Measurements from ENCODE around the gene PDE6C.

The PDE6C gene

GRCh38 chr10:93702210-93703001, 90.1 kb downstream of the PDE6C start, which contains the start of gene FRA10AC1:
Gene FRA10AC1 (minus strand): TSS chr10:93702592. CDS start chr10:93700106, 2,486 bp downstream.
- peak; percentile 95 for DNase-seq (ENCODE audit: low read depth, low spot score)

GRCh38 chr10:93703066-93703465, 90.7 kb downstream of the PDE6C start:
- no peak for DNase-seq (ENCODE audit: low read depth, low spot score)

- DNase-seq (ENCODE audit: low read depth, low spot score), result no peak
These were observed 91.5 kb downstream of the PDE6C start for GRCh38 chr10:93703841-93704240.

- no peak for DNase-seq (ENCODE audit: low read depth, low spot score)
These were observed 92.1 kb downstream of the PDE6C start for GRCh38 chr10:93704451-93704850.

- DNase-seq (ENCODE audit: low read depth, low spot score), result no peak
These were observed 95.3 kb downstream of the PDE6C start for GRCh38 chr10:93707623-93708022.

GRCh38 chr10:93710333-93710909, 98.1 kb downstream of the PDE6C start:
- DNase-seq (ENCODE audit: low read depth, low spot score), result no peak

GRCh38 chr10:93711891-93712290, 99.6 kb downstream of the PDE6C start:
- DNase-seq (ENCODE audit: low read depth, low spot score), result no peak

GRCh38 chr10:93712593-93712992, 100.3 kb downstream of the PDE6C start:
- DNase-seq (ENCODE audit: low read depth, low spot score), result no peak

- DNase-seq (ENCODE audit: low read depth, low spot score), result no peak
These were observed 103.0 kb downstream of the PDE6C start for GRCh38 chr10:93715345-93715744.
